Stimulated activated CD8-positive, alpha-beta memory T cell treated with anti-CD3 and anti-CD28 coated beads, Interleukin-7, amount 100 ng/mL, for 1 hour (primary cell): ENCODE results near the gene APOC4.
"Not testable (repeated sequence)": the region's sequence is repeated elsewhere in the genome, so short reads cannot be mapped to it uniquely, and the experiment has no call there.

Source experiments
- DNase-seq, 2 donors: peaks; one replicate each; pipeline ENCODE4 v3.0.0-alpha.2; 2020; ENCODE audit warnings: low read depth in 2 of 2

Gene APOC4

GRCh38 chr19:44914433-44915206, 27.4 kb upstream of the APOC4 start, which contains the start of gene APOC1:
Gene APOC1, plus strand, starts transcription at chr19:44914608. Its CDS starts 284 bp downstream, at chr19:44914892.
- DNase-seq: peak; percentile 42 to 43

DNA sequence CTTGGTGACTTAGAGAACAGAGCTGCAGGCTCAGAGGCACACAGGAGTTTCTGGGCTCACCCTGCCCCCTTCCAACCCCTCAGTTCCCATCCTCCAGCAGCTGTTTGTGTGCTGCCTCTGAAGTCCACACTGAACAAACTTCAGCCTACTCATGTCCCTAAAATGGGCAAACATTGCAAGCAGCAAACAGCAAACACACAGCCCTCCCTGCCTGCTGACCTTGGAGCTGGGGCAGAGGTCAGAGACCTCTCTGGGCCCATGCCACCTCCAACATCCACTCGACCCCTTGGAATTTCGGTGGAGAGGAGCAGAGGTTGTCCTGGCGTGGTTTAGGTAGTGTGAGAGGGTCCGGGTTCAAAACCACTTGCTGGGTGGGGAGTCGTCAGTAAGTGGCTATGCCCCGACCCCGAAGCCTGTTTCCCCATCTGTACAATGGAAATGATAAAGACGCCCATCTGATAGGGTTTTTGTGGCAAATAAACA, 17.8 kb upstream of the APOC4 start:
- no peak for DNase-seq

DNA sequence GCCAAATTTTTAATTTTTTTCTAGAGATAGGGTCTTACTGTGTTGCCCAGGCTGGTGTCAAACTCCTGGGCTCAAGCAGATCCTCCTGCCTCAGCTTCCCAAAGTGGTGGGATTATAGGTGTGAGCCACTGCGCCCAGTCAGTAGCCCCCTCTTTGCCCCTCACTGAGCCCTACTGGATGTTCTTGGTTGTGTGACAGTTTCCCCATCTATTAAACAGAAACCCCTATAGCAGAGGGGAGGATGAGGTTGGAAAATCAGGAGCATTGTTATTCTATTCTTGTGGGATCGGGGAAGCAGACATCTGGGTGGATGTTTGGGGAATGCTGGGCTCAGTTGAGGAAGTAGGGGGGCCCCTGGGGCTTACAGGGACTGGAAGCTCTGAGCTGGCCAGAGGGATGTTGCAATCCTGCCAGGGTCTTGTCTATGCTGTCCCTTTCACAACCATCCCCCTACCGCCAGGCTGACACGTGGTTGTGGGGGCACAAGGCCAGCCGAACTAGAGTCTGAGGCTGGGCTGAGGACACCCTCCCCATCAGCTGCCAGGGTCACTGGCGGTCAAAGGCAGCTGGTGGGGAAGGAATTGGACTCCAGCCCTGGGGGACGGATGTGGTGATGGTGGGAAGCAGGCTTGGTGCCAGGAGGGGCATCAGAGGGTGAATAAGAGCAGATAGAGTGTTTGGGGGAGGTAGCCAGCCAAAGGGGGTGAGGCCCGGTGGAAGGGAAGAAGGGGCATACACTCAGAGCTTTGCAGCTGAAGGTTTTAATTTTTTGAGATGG, 16.7 kb upstream of the APOC4 start:
- DNase-seq: no peak

DNA sequence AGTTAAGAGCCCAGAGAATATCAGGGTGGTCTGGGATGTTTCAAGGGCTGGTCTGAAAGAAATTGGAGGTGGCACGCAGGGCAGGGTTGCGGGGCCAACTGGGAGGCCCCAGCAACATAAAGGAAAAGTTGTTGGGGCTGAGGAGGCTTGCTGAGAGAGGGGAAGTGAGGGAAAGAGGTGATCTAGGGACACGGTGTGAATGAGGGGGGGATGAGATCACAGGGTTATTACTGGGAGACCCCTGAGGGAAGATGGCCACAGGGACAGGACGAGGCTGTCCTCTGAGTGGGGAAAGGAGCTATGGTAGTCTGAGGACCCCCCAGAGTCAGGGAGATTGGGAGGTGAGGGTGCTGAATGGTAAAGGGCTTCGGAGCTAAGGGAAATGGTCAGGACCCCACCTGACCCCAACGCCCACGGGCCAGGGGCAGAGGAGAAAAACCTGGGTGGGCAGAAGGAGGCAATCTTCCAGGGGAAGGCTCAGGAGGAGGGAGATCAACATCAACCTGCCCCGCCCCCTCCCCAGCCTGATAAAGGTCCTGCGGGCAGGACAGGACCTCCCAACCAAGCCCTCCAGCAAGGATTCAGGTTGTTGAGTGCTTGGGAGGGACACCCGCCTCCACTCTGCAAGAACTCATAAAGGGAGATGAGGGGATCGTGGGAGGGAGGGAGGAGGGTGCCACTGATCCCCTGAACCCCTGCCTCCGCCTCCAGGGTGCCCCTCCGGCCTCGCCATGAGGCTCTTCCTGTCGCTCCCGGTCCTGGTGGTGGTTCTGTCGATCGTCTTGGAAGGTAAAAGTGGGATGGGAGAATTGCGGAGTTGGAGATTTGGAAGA, 15.6 kb upstream of the APOC4 start:
- DNase-seq: not testable (repeated sequence)

DNA sequence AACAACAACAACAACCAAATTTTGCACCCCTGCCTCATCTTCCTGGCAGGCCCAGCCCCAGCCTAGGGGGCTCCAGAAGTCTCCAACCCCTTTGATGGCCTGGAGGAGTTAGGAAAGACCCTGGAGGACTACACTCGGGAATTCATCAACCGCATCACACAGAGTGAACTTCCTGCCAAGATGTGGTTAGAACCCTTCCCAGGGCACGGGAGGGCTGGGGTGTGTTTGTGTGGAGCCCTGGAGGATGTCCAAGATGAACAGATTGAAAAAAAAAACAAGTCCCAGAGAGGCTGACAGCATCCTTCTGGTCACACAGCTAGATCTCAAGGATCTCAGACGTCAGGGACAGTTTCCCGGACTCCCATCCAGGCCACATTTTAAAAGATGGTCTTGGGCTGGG, 14.3 kb upstream of the APOC4 start:
- no peak for DNase-seq

- no peak for DNase-seq
These were observed 11.9 kb upstream of the APOC4 start for GRCh38 chr19:44930088-44930487.

DNA sequence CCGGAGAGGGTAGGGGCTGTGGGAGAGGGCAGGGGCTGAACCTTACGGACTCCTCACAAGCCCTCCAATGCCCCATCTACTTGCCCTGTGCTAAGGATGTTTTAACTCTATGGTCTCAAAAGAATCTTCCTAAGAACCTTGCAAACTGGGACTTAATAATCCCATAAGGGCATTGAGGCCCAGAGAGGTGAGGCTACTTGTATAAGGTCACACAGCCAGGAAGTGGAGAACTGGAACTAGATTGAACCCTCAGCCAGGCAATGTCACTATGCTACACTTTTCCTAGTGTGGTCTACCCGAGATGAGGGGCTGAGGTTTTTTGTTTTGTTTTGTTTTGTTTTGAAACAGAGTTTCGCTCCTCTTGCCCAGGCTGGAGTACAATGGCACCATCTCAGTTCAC, 10.5 kb upstream of the APOC4 start:
- no peak for DNase-seq

- no peak for DNase-seq
These were observed 2.4 kb upstream of the APOC4 start for GRCh38 chr19:44939668-44940067.

- no peak for DNase-seq
These were observed 1.8 kb downstream of the APOC4 start for GRCh38 chr19:44943801-44944249.

- no peak for DNase-seq
These were observed 5.1 kb downstream of the APOC4 start for GRCh38 chr19:44947041-44947581.

DNA sequence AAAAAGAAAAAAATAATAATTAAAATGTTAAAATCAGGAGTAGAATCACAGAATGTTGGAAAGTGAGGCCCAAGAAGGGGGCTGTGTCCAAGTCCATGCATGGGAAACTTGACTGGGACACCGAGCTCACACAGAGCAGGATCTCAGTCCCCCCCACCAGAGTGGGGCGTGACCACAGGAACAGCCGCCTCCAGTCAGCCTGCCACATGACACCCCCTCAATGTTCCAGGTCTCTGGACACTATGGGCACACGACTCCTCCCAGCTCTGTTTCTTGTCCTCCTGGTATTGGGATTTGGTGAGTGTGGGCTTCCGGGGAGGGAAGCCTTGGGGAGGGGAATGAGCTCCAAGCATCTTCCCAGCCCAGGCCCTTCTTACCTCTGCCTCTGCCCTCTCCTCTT, 6.2 kb downstream of the APOC4 start:
- DNase-seq: no peak

GRCh38 chr19:44948763-44949374, 6.8 kb downstream of the APOC4 start:
- no peak for DNase-seq

DNA sequence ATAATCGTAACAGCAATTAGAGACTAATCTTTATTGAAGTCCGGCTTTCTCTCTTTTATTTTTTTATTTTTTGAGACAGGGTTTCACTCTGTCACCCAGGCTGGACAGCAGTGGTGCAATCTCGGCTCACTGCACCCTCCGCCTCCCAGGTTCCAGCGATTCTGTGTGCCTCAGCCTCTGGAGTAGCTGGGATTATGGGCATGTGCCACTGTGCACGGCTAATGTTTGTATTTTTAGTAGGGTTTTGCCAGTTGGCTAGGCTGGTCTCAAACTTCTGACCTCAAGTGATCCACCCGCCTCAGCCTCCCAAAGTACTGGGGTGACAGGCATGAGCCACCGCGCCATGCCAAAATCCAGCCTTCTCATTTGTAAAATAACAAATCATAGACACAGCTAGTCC, 7.5 kb downstream of the APOC4 start:
- DNase-seq: no peak

- DNase-seq: peak; percentile 13 to 35
These were observed 9.4 kb downstream of the APOC4 start for GRCh38 chr19:44951179-44952159.

DNA sequence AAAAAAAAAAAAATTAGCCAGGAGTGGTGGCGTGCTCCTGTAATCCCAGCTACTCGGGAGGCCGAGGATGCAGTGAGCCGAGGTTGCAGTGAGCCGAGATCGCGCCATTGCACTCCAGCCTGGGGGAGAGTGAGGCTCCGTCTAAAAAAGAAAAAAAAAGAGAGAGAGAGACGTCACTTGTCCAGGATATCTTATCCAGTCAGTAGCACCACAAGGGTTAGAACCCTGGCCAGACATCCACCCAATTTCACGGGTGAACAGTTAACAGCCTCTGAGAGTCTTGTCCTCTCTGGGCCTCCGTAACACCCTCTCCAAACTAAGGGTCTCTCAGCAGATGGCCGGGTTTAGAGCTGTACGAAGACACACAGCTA, 12.2 kb downstream of the APOC4 start:
- no peak for DNase-seq

GRCh38 chr19:44954649-44955504, 12.8 kb downstream of the APOC4 start, which contains the start of gene CLPTM1:
Gene CLPTM1, plus strand, starts transcription at chr19:44955380. Its CDS starts 16 bp downstream, at chr19:44955396.
- DNase-seq: peak; percentile 91

GRCh38 chr19:44955505-44956439, 13.7 kb downstream of the APOC4 start:
- DNase-seq: no peak

DNA sequence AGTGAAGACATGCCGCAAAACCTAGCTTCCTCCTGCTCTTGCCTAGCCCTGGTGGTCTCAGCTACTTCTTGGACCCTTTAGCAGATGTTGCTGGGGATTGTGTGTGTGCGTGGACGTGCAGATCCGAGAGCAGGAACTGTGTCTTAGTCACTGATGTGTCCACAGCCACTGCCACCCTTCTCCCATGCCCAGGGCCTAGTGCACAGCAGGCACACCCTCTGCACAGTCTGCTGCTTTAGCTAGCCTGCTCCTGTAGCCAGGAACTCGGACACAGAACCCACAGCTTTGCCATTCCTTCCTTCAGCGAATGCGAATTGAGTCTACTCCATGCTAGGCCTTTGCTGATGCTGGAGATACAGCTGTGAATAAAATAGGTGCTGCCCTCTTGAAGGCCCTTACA, 15.5 kb downstream of the APOC4 start:
- DNase-seq: no peak
